HG03460 (cell line): Measurements from ENCODE around the gene F2RL1.
"Not testable (repeated sequence)": the region's sequence is repeated elsewhere in the genome, so short reads cannot be mapped to it uniquely, and the experiment has no call there.

ENCODE experiments used
- ATAC-seq: cut with Tn5 transposase; IDR thresholded peaks from one replicate; pipeline ENCODE4 v1.9.1; 2021; ENCODE audit not compliant: unreplicated experiment

Gene F2RL1

DNA sequence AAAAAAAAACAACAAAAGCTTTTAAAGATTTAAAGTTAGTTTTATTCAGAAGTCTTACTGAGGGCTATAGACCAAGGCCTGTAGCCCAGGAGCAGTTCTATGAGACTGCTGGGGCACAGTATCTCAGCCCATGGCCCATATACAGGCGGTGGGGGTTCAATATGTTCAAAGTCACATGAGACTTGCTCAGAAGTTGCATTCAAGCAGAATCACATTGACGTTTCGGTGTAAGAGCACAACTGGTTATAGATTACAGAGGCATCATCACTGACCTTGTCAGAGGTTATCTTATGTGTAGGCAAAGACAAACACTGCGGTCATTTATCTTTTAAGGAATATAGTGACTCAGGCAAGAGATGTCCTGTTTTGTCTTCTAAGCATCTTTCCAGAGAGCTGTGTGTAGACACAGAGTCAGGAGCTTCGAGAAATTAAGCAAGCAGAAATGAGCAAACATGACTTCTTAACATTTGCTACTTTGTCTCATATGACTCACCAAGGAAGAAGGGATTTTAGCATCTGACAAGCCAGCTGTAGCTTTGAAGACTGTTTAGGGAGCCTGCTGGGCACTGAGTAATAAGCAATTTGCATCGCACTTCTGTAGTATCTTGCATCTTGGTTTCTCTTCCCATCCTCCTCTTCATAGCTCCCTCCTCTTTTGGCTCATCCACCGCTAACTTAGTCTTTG lies 12.9 kb upstream of the F2RL1 start:
- ATAC-seq = no peak

DNA sequence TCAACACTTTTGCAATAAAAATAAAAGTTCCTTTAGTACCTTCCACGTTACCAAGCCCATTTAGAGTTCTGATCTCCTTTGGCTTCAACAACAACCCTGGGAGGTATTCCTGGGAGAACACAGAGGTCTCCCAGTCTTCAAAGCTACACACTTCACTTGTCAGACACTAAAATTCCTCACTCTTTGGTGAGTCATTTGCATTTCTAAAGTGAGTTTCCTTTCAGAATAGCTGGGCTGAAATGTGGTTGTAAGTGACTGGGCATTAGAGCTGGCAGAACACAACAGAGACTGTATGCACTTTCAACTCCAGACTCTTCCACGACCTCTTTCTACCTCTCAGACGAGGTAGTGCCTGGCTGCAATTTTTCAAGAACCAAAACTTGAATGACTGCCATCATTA lies 11.5 kb upstream of the F2RL1 start:
- ATAC-seq = no peak

DNA sequence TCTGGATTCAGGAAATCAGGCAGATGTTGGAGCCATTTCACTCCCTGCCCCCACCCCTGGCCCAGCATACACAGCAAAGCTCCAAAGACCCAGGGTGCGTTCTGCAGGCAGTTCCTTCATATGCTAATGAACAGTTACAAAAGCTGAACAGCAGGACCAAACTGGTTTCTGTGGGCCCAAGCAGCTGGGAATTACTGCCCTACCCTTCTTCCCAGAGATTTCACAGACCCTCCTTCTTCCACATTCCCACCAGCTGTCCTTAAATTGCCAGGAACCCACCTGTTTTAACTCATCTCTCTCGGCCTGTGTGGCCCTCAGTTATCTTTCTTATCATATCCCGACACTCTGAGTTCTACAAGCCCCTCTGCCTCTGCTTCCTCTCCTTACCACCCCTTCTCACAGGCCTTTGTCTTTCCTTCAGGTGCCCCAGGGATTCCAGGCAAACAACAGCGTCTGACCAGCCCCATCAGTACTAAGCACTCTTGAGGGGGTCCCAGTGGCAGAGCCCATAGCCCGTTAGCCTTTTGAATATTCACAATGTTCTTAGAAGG lies 10.6 kb upstream of the F2RL1 start:
- ATAC-seq = no peak

DNA sequence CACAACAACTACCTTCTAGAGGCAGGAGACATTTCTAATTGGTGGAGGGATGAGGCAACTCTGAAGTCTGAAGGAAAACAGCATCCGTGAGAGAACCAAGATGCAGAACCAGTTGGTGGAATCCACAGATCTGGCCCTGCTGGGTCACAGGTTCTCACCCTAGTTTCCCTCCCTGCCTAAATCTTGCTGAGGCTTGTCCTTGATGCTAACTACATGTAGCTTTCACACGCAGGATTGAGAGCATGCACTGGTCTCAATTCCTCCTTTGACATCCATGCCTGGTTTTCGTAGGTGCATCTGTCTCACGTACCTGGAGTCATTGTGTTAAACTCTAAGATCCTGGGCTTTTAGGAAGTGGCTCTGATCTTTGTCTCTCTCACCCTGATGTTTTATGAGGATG lies 9.7 kb upstream of the F2RL1 start:
- no peak for ATAC-seq

DNA sequence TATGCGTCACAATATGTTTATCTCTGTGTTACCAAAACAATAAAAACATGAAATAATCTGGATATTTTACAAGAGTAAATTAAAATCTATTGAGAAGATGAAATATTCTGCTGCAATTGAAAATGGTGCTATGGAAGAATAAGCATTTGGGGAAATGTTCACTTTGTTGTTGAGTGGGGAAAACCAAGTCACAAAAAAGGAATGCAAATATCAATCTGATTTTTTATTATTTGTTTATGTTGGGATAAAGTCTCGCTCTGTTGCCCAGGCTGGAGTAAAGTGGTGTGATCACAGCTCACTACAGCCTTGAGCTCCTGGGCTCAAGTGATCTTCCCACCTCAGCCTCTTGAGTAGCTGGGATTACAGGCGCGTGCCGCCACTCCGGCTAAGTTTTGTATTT lies 8.6 kb upstream of the F2RL1 start:
- ATAC-seq = no peak

DNA sequence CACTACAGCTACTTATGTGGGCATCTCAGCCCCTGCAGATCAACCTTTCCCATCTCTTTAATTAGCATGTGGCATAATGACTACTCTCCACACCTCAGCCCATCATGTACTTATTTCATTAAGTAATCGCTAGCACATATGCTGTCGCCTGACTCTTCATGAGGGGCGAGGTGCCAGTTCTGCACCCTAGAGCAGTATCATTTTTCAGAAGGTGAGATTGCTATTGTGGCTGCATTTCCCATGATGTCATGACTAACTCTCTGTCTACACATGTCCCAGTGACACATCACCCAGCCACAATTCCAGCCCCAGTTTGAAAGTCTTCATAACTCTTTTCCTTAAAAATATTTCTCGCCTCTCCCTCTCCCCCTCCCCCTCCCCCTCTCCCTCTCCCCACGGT lies 7.6 kb upstream of the F2RL1 start:
- ATAC-seq = no peak

DNA sequence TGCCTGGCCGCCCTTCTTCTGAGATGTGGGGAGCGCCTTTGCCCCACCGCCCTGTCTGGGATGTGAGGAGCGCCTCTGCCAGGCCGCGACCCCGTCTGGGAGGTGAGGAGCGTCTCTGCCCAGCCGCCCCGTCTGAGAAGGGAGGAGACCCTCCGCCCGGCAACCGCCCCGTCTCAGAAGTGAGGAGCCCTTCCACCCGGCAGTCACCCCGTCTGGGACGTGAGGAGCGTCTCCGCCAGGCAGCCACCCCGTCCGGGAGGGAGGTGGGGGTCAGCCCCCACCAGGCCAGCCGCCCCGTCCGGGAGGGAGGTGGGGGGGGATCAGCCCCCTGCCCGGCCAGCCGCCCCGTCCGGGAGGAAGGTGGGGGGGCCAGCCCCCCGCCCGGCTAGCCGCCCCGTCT lies 6.6 kb upstream of the F2RL1 start:
- not testable (repeated sequence) for ATAC-seq

DNA sequence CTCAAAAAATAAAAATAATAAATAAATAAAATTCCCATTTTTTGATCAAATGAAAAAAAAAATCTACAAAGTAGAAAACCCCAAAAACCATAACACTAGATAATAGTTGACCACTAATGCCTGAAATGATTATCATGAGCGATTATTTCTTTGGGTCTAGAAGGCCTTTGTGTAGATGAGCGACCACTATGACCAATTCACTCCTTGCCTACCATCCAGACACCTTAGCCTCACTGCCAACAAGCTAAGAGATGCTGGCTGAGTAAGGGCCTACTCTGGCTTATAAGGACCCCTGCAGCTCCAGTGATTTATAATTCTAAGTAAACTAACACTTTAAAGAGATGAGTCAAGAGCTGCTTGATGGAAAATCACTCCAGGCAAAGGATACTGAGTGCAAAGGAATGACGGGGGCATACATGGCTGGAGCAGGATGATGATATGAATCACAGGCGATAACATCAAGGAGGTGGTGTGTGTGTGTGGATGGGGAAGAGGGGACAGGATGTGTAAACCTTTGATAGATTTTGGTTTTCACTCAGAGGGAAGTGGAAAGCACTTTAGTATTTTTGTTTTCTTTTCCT lies 4.8 kb upstream of the F2RL1 start:
- ATAC-seq = no peak

DNA sequence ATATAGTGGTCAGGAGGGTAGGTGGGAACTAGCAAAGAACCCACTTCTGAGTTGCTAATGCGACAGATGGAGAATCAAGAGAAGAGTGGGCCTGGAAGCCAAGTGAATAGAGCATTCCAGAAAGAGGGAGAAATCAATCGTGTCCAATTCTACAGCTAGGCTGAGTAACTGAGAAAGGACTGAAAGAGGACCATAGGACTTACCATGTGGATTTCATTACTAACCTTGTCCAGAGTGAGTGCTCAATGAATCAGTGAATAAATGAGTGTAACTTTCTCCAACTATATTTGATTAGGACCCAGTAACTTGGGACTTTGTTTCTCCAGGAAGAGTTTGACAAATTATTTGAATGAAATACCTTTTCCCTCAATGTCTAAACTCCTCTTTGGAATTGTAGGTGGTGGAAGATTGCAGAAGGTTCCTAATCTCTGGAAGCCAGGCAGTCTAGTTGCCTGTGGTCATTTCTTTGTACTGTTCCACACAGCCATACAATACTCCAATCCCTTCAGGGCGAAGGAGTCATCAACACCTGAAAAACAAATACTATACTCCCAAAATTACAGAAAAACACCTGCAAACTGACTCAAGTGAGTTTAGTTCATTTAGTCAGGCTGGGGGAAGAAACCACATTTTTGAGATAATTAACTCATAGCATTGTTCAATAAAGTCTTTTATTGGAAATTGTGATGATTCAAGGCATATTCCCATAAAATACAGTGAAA lies 2.6 kb upstream of the F2RL1 start:
- no peak for ATAC-seq

DNA sequence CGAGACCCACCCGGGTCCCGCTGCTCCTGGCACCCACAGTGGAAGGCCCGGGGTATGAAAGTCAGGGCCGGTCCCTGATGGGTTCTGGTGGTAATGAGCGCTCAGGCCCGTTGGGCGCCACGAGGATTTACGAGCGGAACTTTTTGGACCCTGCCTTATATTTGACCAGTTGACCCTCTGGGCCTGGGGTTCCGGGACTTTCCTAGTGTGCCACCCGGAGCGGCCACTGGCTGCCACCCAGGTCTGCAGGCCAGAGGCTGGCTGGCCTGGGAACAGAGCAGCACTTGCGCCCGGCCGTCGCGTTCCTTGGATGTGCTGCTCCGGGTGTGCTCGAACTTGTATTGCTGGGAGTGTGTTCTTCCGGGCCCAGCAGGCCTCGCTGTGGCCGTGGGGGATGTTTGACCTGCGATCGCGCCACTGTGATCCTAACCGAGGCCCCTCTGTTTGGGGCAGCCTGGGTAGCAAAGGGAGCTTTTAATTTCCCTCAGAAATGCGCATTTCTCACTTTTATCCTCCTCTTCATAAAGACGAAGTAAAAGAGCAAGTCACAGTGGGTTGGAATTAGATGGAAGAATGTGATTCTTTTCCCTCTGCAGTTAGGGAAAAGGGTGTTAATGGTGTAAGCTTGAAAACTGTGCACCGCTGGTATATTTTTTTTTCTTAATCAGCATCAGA lies 1.2 kb downstream of the F2RL1 start:
- ATAC-seq = no peak

DNA sequence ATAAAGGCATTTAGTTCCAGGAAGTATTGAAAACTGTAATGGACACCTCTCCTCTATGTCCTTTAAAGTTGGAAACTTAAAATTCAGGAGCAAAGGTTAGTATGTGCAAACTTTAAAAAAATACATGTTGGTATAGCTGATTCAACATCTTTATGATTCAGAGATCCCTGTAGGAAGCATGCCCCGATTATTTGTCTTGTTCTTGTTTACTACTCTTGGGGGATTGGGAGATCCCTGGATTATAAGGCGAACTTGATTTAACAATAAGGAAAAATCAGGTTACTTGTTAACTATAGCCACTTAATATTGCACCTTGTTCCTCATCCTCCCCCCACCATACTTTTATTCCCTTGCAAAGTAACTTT lies 1.7 kb downstream of the F2RL1 start:
- no peak for ATAC-seq

DNA sequence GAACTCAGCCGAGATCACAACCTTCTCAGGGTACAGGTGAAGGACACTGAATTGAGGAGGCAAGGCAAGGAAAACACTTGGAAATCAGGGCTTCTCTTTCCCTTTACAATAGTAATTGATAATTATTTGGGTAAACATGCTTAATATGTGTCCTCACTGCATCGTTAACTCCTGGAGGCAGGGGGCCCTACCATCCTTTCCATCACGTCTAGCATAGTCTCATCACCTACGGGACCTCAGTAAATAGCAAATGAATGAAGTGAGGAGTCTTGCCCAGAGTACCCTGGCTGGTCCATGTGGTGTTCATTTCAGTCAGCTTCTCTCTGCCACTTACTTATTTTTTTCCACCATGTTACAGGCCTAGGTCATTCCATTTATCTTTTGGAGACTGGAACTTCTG lies 2.3 kb downstream of the F2RL1 start:
- ATAC-seq = no peak

DNA sequence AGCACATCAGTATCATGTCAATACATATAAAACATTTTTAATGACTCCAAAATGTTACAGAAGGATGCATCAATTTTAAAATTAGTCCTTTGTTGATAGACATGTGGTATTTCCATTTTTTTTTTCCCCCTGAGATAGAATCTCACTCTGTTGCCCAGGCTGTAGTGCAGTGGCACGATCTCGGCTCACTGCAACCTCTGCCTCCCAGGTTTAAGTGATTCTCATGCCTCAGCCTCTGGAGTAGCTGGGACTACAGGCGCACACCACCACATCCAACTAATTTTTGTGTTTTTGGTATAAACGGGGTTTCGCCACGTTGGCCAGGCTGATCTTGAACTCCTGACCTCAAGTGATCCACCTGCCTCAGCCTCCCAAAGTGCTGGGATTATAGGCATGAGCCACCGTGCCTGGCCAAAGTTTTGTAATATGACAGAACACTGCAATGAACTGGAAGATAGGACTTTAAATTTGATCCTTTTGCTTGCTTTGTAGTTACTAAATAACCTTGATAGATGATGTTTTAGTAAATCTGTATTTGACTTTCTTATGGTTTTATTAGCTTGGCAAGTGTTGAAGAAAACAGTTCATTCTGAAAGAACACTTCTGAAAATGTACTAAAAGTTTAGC lies 3.4 kb downstream of the F2RL1 start:
- ATAC-seq = not testable (repeated sequence)

DNA sequence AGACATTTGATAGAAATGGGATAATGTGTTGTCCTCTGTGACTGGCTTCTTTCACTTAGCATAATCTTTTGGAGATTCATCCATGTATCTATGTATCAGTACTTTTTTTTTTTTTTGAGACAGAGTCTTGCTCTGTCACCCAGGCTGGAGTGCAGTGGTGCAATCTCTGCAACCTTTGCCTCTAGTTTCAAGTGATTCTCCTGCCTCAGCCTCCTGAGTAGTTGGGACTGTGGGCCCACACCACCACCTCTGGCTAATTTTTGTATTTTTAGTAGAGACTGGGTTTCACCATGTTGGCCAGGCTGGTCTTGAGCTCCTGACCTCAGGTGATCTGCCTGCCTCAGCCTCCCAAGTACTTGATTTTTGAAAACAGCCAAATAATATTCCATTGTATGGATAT lies 7.6 kb downstream of the F2RL1 start:
- ATAC-seq = not testable (repeated sequence)

DNA sequence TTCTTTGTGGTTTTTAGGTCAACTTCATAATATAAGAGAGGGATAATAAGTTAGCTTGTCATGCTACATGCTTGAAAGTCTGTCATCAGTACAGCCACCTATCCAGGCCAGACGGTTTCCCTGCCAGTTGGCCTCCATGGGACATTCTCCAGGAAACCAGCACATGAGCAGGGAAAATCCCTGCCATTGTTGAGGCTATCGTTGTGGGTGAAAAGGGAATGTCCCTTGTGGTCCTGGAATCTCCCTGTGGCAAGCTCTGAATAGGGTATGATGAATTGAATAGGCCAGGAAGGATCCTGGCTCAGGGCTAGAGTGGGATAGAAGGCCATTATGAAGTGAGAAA lies 12.3 kb downstream of the F2RL1 start:
- no peak for ATAC-seq

DNA sequence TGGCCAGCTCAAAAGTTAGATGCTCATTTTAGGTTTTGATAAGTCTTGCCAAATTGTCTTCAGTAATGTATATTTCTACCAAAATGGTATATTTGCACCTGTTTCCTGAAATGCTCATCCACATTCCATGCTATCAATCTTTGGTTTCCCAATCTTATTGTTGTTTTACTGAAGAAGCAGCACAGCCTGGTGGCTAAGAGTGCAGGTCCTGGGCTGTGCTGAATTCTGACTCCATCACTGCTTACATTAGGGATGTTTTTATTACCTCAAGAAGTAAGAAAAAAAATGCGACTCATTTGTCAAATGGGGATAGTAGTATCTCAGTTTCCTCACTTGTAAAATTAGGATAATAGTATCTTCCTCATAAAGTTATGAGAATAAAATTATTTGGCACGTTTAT lies 17.4 kb downstream of the F2RL1 start:
- ATAC-seq = no peak

DNA sequence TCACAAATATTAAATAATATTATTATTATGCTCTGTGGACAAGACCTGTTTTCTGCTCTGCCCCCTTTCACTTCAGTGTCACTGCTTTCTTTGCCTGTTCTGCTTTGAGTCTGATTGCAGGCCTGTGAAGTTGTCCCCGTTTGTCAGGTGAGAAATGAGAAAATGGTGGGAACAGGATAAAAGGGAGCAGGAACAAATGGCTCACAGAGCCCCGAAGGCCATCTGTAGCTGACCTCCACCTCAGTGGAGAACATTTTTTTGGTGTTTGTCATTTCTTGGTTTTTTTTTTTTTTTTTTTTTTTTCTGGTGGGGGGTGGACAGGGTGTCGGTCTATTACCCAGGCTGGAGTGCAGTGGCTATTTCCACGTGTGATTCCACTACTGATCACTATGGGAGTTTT lies 17.8 kb downstream of the F2RL1 start:
- ATAC-seq = no peak

DNA sequence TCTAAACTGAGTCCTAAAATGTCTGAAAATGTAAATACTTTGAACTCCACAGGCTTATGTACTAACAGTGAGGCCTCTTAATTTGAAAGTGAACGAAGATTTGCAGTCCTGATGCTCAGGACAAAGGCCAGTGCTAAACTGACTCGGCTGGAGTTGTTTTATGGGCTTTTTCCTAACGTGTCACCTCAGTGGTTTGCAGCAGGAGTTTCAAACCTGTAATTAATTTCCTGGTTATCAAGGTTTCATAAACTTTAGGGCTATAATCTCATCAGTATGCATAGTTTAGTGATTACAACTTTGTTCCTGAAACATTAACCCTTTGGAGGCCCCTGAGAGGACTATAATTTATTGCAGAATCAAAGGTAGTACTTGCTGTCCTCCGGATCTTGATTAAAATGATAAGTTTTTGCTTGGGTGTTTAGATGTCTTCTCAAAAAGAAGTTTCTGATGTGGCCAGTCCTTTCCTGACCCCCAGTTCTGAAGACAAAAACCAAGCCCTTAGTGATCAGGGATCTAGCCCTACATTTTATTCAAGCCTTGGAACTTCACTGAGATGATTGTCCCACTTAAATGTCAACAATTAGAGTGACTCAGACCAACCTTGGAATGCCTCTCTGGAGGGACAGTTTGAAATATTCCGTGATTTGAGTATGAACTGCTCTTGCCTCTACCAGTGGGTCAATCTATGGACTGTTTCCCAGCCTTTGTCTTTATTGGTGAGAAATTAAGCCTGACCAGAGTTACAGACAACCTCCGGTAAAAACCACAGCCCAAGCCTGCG lies 19.8 kb downstream of the F2RL1 start:
- no peak for ATAC-seq

DNA sequence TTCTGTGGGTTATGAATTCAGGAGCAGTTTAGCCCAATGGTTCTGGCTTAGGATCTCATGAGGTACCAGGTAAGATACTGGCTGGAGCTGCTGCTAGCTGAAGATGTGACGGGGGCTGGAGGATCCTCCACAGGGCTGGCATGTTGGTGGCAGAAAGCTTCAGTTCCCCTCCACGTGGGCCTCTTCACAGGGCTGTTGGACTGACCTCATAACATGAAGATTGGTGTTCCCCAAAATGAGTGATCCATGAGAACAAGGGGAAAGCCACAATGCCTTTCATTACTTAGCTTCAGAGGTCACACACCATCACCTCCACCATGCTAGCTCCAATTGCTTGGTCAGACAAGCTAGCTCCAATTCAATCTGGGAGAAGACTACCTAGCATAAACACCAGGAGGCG lies 22.5 kb downstream of the F2RL1 start:
- no peak for ATAC-seq

DNA sequence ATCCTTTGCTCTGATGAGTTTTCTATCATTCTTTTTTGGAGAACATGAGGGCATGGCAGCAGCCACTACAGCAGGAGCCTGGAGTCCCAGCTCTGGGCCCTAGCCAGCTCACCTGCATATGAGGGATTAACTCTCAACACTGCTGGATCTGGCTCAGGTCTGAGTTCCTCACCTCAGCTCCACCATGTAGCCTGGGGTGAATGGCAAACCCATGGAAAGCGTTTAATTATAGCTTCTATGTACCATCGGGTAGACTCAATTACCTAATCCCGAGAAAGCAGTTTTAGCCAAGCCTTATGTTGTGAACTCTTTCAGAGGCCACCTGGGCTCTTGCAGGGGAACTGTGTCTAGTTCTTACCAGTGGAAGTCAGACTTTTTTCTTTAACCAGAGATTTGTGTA lies 27.1 kb downstream of the F2RL1 start:
- no peak for ATAC-seq
